Stimulated activated CD8-positive, alpha-beta memory T cell treated with anti-CD3 and anti-CD28 coated beads, Interleukin-7, amount 100 ng/mL, for 4 hours (primary cell): ENCODE data around the gene GALC.

ENCODE experiments used
- DNase-seq, 2 donors: peaks; one replicate each; pipeline ENCODE4 v3.0.0-alpha.2; 2020; ENCODE audit warnings: low read depth in 2 of 2

Gene GALC

DNA sequence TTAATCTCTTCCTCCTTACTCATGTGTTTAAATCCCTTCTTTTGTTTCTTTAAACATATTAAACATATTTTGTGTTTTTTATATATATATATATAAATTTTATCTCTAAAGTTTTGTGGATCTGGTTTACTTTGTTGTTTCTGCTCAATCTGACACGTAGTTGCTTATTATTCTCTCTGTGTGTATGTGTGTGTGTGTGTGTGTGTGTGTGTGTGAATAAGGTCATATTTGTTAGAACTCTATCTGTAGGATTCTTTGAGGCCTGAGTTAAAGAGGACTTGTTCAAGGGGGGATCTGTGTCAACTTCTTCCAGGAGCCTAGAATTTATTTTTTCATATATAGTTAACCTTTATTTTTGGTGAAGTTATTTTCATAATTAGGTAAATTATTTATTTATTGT, 14.6 kb upstream of the GALC start:
- no peak for DNase-seq

DNA sequence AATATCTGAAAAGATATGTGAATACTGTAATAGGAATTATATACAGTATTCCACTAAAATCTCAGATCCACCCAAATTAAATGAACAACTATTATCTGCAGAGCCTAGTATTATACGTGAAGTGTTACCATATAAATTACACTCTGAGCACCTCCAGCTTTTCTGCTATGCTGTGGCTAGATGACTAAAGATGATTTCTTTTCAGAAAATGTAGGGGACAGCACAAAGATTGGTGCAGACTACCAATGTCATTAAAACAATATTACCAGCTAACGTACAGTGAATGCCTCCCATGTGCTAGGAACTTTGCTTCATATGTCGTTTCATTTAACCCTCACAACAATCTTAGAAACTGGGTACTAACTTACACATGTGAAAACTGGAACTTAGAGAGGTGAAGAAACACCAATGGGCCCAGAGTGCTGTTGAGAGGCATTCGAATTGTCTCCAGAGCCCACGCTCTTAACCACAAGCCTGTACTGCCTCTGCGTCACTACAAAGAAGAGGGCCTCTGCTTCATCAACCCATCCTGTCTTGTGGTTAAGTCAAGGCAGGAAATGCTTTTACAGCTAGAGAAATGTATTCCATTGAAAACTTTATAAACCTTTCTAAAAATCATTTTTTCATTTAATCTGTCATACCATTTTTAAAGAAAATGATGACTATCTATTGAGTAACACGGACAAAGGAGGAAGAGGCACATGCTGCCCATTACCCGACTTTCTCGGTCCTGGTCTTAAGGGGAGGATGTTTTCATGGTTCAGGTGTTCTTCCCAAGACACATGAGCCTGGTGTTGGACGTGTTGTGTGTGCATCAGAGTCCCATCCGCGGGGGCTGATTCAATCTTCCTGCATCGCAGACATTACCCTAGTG, 13.2 kb upstream of the GALC start:
- DNase-seq, result peak; percentile 57 to 63

DNA sequence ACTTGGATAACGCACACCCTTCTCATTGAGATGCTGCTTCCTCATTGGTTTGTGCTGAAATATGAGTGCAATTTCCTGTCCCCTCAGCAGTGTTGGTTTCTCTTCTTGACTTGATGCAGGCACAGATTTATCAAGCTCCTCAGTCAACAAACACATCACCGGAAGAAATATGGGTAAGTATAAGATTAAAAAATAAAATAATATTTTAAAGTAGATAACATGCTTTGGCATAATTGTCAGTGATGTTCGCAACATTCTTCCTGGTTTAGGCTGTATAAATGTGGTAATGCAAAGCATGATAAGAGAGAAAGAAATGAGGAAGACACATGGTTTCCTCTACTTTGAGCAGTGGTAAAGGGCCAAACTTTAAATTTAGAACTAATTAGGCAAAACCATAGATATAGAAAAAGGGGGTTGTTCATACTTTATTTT, 12.1 kb upstream of the GALC start, which contains the start of gene GPR65:
GPR65 (plus strand) TSS at position 86 of the 432 bp plus-strand sequence. CDS start 5,713 bp downstream, outside the sequence.
- DNase-seq, result no peak

DNA sequence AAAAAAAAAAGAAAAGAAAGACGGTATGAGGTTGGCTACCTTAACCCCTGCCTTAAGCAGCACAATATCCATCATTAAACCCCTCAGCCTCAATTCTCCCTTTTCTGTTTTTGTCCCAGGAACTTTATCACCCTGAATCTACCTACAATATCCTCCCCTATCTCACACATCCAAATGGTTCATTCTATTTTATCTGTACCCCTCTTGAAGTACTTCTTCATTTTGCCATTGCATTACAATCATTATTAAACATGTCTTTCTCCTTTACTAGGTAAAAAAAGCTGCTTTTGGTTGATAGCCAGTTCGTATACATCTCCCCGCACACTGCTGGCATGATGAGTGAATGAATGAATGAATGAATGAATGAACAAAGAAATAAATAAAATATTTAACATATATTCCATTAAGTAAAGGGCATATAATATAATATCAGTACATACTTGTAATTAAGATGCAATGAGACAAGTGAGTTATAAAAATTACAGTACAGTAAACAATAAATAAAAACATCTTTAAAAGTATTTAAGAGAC, 11.6 kb upstream of the GALC start:
- no peak for DNase-seq

DNA sequence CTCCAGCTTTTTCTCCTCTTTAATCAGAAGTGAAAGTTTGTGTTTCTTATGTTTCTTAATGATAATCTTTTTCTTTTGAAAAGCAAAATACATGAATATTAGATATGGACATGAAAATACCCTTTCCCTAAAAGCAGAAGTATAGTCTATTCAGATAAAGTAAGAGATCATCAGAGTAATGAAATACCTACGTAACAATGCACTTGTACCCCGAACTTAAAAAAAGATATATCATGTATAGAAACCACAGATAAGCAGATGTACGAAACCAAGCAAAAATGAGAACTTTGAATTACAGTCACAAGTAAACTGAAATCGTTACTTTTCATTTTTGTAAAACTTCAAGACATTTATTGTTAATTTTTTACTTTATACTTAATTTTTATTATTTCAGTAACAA, 10.4 kb upstream of the GALC start:
- no peak for DNase-seq

DNA sequence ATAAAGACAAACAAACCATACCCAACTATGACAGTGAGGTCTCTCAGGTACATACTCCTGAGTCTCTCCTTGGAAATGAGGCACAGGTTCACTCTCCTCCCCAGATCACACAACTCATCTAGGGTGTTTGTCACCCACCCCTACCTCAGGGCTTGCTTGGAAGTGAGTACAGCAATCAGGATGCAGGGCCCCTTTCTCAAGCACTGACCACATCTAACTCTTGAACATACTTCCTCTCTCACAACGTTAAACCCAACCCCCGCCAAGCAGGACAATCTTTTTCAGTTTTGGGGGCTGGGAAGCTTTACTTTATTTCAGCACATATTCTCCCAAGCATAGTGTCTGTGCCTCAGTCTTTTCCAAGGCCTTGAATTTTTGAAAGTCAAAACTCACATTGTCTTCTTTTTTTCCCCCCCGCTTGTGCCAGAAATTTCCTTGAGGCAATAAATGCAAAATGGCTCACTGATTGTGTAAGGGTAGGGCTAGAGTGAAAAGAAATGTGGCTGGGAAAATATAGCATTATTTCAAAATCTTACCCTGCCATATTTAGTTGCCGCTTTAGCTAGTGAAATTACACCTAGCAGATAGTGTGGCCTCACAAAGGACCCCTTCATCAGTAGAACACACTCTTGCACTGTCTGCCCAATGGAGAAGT, 9.6 kb upstream of the GALC start:
- no peak for DNase-seq

DNA sequence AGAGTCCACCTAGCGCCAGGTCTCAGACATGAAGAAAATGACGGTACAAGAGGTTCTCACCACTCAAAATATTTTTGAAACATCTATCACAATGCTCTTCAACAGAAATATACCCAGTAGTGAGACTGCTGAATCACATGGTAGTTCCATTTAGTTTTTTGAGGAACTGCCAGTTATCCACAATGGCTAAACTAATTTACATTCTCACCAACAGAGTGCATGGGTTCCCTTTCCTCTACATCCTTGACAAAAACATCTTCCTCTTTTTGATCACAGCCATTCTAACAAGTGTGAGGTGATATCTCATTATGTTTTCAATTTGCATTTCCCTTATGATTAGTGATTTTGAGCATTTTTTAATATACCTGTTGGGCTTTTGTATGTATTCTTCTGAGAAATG, 6.3 kb upstream of the GALC start:
- no peak for DNase-seq

DNA sequence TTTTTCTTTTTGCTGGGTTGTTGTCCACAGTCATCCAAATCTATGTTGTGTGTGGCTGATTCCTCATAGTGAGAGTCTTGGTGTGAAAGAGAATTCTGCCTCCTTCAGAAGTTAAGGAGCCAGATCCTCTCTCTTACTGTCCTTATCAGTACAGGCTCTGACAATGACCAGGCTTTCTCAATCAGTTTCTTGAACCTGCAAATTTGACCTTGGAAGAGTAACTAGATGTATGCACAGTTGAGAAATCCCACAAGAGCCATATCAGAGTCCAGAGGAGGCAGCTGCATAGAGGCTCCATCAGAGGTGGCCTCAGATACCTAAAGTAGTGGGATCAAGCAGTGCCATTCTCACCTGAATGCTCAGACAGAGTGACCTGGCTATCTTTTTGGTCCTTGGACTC, 5.5 kb upstream of the GALC start:
- DNase-seq, result no peak

DNA sequence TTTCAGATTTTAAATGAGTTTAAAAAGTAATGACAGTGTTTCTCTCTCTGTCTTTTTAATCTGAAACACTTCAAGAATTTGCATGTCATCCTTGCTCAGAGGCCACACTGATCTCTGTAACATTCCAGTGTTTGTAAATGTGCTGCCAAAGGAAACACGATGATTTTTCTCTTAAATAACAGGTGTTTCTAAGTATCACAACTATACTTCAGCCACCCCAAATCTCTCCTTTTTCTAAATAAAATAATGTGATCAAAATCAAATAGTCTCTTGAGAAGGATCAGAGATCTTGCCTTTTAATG, 3.3 kb upstream of the GALC start:
- DNase-seq, result no peak

DNA sequence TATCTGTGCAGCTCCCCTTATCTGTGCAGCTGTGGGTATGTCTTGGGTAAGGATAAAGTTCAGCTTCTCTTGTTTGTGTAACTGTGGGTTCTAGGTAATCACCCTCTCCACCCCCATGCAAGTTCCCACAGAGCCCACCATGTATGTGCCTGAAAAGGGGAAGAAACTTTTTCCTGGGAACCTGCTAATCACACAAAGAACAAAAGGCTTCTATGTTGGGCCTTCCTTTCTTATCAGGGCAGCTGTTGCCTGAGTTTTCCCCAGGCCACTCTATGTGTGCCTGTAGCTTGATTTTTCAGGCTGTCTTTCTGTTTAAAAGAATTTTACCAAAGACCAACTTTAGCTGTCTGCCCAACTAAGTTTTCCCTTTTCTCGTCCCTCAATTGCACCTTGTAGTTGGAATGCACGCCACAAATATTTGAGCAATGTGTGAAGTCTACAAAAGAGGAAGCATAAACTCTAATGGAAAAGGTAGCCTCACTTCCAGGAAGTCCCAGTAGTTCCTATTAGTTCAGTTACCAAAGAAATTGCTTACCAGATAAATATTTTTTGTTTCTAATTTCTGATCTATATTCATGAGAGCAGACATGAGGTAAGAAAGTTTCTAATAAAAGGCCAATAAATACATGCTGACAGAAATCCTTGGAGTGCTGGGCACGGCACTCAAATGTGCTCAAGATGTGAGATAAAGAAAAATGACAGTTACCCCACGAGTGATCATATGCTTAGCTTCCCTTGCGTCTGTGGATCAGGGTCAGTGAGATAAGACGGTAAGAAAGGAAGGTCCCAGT, 2.7 kb upstream of the GALC start:
- no peak for DNase-seq

DNA sequence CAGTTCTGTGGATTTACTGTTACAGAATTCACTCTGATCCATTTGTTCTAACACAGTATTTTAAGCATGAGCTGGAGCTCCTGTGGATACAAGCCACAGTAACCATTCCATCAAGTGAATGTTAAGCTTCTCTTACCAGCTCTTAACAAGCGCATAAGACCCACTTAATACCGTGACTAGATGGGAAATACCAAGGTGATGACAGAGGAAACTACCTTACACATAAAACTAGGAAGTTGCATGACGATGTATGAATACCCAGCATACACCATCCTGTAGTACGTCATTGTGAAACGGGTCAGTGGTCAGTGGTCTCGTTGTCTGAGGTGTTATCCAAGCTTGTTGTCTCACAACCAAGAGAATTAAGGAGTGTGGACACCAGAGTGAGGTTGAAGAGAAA, 2.0 kb upstream of the GALC start:
- no peak for DNase-seq

DNA sequence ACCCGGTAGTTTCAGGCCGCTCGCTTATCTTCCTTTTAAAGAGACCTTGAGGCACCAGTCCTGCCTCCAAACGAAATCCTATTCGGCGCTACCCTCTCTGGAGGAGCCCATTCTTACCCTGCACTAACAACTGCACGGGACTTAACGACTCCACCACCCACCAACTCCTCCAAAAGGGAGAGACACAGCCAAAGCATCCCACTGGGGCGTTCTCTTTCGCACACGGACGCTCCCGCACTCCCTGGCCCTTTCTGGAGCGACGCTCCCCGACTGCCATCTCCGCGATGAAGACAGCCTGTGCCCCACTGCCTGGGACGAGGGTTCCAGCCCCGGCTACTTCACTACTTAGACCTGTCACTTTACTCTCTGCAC, 650 bp downstream of the GALC start:
- DNase-seq, result no peak

DNA sequence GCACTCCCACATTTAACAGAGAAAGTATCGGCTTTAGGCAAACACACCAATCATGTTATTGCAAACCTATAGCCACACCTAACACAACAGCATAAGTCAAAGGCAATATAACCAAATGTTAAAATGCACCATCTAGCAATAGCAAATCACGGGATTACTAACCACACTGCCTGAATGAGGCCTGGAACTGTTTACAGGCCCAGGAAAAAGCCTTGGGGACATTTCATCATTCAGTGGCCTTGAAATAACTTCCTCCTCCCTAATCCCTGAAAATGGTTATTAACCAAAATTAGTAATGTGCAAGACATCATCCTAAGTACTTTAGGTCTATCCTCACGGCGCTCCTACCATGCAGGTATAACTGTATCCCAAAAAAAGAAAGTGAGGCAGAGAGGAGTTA, 2.3 kb downstream of the GALC start:
- DNase-seq, result no peak

DNA sequence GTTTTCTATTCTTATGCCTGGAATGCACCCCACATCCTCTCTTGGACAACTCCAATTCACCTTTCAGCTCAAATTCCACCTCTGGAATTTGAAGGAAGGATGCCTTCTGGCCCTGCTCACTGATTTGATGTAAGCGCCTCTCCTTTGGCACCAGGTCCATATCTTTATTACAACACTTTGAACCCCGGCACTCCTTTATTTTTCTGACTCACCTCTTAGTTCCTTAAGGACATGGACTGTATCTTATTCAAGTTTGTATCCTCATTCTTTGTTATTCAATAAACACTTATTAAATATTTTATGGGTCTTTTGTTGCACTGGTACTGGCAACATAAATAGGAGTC, 3.1 kb downstream of the GALC start:
- no peak for DNase-seq

DNA sequence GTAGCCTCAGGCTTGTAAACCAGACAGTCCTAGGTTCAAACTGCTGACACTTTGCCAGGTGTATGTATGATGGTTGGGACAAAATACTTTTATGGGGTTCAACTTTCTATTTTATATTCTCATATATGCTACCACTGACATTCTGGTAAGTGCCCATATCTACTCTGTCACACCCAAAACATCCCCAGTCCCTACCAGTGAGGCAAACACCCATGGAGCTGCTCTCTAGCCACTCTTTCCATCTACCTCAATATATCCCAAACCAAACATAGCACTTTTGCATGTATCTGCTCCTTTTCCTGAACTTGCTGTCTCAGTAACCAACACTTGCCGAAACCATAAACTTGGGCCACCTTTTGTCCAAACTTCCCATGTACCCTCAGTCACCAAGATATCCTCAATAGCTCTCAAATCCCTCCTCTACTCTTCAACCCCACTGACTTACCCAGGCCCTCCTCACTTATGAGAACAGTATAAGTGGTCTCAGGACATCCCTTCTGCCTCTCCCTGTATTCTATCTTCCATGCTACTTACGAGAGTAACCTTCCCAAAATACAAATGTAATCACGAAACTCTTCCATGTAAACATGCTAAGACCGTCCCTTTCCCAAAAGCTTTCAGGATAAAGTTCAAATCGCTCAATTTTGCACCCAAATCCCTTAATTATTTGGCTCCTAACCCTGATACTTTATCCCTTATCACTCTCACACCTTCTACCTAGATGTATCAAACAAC, 3.6 kb downstream of the GALC start:
- DNase-seq, result no peak

DNA sequence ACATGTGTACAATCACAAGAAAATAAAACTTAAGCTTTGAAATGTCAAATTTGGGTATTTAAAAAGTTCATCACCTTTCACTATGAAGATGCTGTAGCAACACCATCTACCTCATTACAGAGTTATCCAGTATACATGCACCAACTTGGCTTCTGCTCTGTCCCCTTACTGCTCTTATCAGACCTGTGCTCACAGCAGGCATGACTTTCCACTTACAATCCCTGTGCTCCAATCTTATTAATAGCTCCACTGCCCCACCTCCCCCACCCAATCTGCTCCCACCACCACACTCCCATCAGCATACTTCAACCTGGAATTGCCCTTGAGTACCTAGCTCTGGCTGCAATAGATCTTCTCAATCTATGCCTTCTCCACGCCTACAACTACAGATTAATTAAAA, 13.3 kb downstream of the GALC start:
- DNase-seq, result no peak

DNA sequence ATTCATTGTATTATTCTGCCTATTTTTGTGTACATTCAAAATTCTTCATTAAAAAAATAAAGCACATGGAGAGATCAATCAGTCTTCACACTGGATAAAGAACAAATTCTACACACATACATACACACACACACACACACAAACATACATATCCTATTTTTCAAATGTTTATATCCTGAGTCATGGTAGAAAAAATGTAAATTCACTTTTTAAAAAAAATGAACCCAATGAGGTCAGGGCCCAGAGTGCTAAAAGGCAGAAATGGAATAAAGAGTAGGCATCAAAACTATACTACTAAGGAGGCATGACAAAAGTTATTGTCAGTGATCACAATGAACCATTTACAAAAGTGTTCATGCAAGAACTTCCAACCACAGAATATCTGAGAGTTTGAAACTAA, 17.3 kb downstream of the GALC start:
- no peak for DNase-seq

DNA sequence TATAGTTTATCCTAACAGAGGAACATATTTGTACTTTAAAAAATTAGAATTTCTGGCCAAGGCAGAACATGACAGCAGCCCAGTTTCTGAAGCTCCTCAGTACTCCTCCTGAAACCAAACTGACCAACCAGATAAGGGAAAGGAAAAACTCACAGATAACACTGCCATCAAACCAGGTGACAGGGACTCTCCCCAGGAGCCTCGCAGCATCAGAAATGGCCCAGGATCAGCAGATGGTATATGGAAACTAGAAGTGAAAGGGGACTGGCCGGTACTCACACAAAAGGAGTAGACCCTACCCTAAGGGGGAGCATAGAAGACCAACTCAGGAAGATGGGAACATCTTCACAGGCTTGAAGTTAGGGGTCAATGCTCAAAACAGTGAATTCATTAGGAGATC, 22.0 kb downstream of the GALC start:
- no peak for DNase-seq

DNA sequence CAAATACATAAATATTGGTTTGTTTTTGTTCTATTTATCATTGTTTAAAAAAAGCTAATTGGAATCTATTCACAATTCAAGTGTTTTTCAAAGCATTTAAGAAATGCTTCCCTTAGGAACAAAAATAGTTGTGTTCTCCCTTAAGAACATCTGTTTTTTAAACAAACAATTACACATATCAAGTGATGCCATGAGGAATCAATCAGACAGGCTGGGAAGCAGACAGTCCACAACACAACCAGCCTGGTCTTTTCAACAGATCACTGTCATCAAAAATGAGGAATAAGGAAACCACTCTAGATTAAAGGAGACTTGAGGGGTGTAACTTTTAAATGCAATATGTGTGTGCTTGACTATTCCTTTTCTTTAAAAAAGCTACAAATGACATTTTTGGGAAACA, 25.5 kb downstream of the GALC start:
- no peak for DNase-seq

DNA sequence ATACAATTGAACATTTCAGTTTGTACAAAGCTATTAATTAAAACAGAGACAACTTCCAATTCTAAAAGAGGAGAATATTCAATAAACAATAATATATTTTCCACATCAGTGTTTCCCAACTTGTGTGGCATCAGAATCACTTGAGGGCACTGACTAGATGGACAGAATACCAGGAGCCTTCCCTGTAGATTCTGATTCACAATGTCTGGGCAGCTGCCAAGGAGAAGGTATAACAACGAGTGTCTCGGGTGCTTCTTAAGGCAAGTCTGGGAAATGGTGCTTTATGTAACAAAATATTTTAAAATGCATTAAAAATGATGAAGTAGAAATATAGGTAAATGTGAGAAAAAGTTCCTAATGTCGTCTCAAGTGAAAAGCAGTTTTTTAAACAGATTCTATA, 26.2 kb downstream of the GALC start:
- no peak for DNase-seq

DNA sequence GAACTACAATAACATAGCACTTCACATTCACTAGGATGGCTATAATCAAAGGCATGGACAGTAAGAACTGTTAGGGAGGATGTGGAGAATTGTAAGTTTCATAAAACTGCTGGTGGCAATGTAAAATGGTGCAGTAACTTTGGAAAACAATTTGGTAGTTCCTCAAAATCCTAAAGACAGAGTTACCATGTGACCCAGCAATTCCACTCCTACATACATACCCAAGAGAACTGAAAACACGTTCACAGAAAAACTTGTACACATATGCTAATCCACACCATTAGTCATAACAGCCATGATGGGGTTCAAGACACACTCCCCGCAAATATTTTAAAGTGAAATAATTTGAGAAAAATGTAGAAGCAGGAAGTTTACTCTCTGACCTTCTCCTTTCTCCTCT, 31.7 kb downstream of the GALC start:
- DNase-seq, result no peak
